Inflammatory macrophage treated with lipopolysaccharide for 4 hours (primary cell): ENCODE results near the gene PDK2.

Source experiments
- DNase-seq: peaks from one replicate; pipeline ENCODE4 v3.0.0-alpha.2; 2020

The PDK2 gene

DNA sequence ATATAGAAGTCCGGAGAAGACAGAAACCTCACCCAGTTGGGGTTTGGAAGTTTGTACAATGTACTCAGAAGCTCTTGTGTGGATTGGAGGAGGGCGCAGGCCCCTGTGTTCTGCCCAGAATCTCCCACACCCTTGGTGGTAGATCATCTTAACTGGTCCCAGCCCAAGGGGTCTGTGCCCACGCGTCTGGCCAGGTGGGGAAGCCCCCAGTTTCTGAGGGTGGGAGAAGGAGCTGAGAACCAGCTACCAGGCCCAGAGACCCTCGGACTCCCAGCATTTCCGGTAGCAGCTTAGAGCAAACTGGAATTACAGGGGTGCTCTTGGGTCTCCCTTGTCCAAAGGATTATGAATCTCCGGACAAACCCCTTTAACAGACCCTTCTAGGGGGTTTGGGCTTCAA is 57.6 kb downstream of the PDK2 start:
- DNase-seq: no peak

- no peak for DNase-seq
These were observed 58.8 kb downstream of the PDK2 start for GRCh38 chr17:50153650-50154575.

- DNase-seq: no peak
These were observed 59.5 kb downstream of the PDK2 start for GRCh38 chr17:50154604-50155003.

DNA sequence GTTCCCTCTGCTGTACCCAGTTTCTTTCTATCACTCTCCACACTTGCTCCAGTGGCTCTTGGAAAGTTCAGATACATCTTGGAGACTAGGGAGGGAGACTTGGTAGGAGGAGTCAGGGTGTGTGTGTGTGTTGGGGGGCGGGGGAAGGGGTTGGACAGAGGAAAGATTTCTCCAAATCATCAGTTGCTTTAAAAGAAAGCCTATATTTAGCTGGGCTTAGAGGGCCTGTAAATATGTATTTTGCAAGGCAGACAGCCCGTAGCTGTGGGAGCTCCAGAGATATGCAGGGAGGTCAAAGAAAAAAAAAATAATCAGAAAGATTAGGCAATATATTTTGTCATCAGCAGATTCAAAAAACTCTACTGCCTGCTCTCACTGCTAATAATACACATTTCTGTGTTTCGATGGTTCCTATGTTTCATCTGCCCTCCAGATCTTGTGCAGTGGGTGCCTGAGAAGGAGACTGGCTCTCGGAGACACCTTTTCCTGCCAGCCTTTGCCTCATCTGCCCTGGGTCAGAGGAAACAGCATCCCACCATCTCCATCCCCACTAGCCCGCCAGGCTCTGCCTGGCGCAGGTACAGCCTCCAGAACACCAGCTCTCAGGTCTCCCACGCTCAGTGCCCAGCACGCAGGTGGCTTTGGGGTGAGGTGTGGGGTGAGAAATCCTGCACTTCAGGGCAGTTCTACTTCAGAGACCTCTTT is 60.1 kb downstream of the PDK2 start:
- no peak for DNase-seq

- no peak for DNase-seq
These were observed 62.7 kb downstream of the PDK2 start for GRCh38 chr17:50157891-50158290.

DNA sequence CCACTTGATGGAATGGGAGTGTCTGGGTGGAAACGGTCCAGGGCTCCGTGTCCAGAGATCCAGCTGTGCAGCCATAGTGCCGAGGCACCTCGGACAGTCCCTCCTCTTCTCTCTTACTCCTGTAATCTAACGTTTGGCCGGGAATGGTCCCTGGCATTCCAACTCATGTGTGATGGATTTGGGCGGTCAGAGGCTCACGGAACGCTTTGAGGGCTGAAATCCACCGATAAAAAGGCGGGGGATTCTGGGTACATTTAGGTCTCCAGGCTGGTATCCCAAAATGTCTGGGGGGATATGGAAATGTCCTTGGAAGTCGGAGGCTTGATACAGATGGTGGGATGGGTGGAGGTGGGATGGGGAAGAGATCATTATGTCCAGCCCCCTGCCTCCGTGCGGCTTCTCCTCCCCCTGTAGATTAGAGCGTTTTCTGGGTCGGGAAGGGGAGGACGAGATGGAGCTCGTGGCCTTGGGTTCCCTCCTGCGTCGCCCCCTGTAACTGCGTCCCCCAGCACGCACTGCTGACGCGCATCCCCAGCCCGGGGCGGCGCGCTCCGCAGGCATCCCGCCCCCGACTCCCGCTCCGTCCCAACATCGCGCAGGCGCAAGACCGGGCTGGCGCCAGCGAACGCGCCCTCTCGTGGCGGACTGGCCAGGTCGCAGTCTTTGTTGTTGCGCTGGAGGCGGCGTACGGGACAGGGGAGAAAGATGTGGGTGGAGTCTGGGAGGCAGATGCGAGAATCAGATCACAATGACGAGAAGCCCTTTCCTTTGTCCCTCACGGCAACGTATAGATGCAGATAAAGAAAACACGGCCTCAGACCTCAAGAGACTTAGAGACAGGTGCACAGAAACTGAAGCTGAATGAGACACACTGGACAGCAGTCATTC is 66.1 kb downstream of the PDK2 start:
- DNase-seq: peak; percentile 84
